ENCODE data around the gene TMEM218. TPM values are rescaled to one million over a fixed set of nuclear protein-coding genes. Genes with fewer than 3 reads are reported as not detected.

Gene TMEM218
- total and polyA plus RNA-seq, 2 of the 8 experiments (the other 6 are each of a cell fraction or from before 2014, with no cell fraction given): 17.0 to 33.5 TPM

GRCh38 chr11:125100136-125100535, 11.3 kb downstream of the TMEM218 start (continued):
- TF ChIP-seq CHD7 (IDR thresholded peaks at IDR 0.05; ENCODE audit: insufficient replicate concordance, low read length): no peak
- no peak for TF ChIP-seq JUND (IDR thresholded peaks at IDR 0.05; ENCODE audit: low read length)
- TF ChIP-seq CTCF (IDR thresholded peaks at IDR 0.05; ENCODE audit: control extremely low read depth in 1 of 3, insufficient read depth in 1 of 3, low read depth in 1 of 3, low read length in 3 of 3): no peak
- TF ChIP-seq ZNF274 (IDR thresholded peaks at IDR 0.05; ENCODE audit: borderline replicate concordance, extremely low read depth, low read length): no peak
- TF ChIP-seq SUZ12 (IDR thresholded peaks at IDR 0.05; ENCODE audit: low read length): no peak
- TF ChIP-seq NANOG (IDR thresholded peaks at IDR 0.05; ENCODE audit: insufficient read depth, low read depth, low read length, poor library complexity, severe bottlenecking): no peak
